ENCODE measurements around the gene SLC4A3.

GRCh38 chr2:219638948-219639755 lies 11.7 kb downstream of the SLC4A3 start:
- TF ChIP-seq POLR2A (IDR thresholded peaks at IDR 0.05) (no peak), CTCF (IDR thresholded peaks at IDR 0.05 in 8 of 11, conservative IDR thresholded peaks at IDR 0.05 in 3 of 11) (no peak)

Data from spleen (tissue), 7 donors.